ENCODE data around the gene IL6R. TPM values are rescaled to one million over a fixed set of nuclear protein-coding genes. Genes with fewer than 3 reads are reported as not detected.

IL6R gene
- total and polyA plus RNA-seq, 2 experiments from 2014 or later = 35.1 to 38.5 TPM

DNA sequence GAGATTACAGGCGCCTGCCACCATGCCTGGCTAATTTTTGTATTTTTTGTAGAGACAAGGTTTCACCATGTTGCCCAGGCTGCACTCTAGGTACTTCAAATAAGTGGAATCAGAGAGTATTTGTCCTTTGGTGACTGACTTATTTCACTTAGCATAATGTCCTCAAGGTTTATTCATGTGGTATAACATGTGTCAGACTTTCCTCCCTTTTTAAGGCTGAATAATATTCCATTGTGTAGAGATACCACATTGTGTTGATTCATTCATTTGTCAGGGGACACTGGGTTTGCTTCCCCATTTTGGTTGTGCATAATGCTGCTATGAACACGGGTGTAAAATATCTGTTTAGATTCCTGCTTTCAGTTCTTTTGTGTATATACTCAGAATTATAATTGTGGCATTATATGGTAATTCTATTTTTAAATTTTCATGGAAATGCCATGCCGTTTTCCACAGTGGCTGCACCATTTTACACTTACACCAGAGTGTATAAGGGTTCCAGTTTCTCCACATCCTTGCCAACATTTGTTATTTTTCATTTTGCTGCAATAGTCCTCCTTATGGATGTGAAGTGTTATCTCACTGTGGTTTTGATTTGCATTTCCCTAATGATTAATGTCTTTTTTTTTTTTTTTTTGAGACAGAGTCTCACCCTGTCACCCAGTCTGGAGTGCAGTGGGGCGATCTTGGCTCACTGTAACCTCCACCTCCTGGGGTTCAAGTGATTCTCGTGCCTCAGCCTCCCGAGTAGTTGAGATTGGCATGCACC is 35.1 kb downstream of the IL6R start:
- Histone ChIP-seq H3K36me3 (replicated peaks; ENCODE audit: insufficient read depth, low read depth) (no peaks in the 10 kb centered on the region), H3K27ac (peak overlapping the region; percentile 74)
- TF ChIP-seq EZH2 (IDR thresholded peaks at IDR 0.05; ENCODE audit: borderline replicate concordance) (no peak), EZH2phosphoT487 (IDR thresholded peaks at IDR 0.05; ENCODE audit: low read depth, severe bottlenecking, unreplicated experiment) (no peak)
- TF ChIP-seq, protein P1, sequence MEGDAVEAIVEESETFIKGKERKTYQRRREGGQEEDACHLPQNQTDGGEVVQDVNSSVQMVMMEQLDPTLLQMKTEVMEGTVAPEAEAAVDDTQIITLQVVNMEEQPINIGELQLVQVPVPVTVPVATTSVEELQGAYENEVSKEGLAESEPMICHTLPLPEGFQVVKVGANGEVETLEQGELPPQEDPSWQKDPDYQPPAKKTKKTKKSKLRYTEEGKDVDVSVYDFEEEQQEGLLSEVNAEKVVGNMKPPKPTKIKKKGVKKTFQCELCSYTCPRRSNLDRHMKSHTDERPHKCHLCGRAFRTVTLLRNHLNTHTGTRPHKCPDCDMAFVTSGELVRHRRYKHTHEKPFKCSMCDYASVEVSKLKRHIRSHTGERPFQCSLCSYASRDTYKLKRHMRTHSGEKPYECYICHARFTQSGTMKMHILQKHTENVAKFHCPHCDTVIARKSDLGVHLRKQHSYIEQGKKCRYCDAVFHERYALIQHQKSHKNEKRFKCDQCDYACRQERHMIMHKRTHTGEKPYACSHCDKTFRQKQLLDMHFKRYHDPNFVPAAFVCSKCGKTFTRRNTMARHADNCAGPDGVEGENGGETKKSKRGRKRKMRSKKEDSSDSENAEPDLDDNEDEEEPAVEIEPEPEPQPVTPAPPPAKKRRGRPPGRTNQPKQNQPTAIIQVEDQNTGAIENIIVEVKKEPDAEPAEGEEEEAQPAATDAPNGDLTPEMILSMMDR (IDR thresholded peaks at IDR 0.05; ENCODE audit: poor library complexity) = no peak

DNA sequence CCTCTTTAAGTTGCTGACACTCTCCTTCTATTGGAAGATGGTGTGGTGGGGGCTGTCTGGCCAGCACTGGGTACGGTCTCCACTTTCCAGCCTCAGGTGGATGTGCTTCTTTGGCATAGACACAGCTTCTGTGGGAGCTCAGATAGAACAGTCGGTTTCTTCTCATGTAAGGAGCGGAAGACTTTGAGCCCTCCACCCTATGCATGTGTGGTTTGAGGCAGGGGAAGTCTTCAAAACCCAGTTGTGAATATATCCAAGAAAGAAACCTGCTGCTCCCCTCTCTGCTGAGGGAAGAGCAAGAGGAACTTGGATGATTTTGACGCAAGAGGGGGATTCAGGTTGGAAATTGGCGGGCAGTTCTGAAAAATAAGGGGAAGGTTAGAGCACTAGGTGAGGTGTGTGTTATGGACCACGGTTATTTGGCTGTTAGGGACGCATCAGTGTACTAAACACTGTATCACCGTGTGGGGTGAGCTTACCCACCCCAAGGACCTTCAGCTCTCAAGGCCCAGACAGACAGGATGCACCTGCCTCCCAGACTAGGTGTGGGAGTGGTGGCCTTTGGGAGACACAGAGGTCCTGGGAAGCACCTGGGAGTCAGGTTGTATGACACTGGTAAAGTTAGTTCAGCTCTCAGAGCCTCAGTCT is 36.2 kb downstream of the IL6R start:
- no peaks in the 10 kb centered on the region for H3K9me3 ChIP-seq (ENCODE audit: low read depth)
- no peaks in the 10 kb centered on the region for H3K27me3 ChIP-seq
- no peaks in the 10 kb centered on the region for H4K20me1 ChIP-seq (ENCODE audit: insufficient read depth, poor library complexity, severe bottlenecking)
- no peak overlapping the region for H2AFZ ChIP-seq
- no peak overlapping the region for H3K4me3 ChIP-seq
- no peak overlapping the region for H3K4me2 ChIP-seq
- 78% methylated on average over 8 of the region's 8 CpGs for WGBS (ENCODE audit: low lambda C conversion rate, missing lambda C conversion rate)
- H3K9me2 ChIP-seq (replicated peaks; ENCODE audit: insufficient read depth) = no peaks in the 10 kb centered on the region
- no peaks in the 10 kb centered on the region for H3K79me2 ChIP-seq
- TF ChIP-seq EZH2phosphoT487 (IDR thresholded peaks at IDR 0.05; ENCODE audit: low read depth, severe bottlenecking, unreplicated experiment) = no peak
- TF ChIP-seq, protein P1 (IDR thresholded peaks at IDR 0.05; ENCODE audit: poor library complexity) = no peak
- no peak for TF ChIP-seq EZH2 (IDR thresholded peaks at IDR 0.05; ENCODE audit: borderline replicate concordance)
- DNase-seq (ENCODE audit: low spot score) = no peak
- H3K36me3 ChIP-seq (replicated peaks; ENCODE audit: insufficient read depth, low read depth) = no peaks in the 10 kb centered on the region
- H3K27ac ChIP-seq = no peak overlapping the region
- peaks cover 6% of the 10 kb centered on the region for H3K4me1 ChIP-seq (ENCODE audit: insufficient read depth)

More for the DNA sequence above, 35.1 kb downstream of the IL6R start:
- no peaks in the 10 kb centered on the region for H3K9me2 ChIP-seq (replicated peaks; ENCODE audit: insufficient read depth)
- H3K4me1 ChIP-seq (ENCODE audit: insufficient read depth) = peaks cover 6% of the 10 kb centered on the region
- WGBS (ENCODE audit: low lambda C conversion rate, missing lambda C conversion rate) = 93% methylated on average over 6 of the region's 6 CpGs
- no peaks in the 10 kb centered on the region for H4K20me1 ChIP-seq (ENCODE audit: insufficient read depth, poor library complexity, severe bottlenecking)
- H3K9me3 ChIP-seq (ENCODE audit: low read depth) = no peaks in the 10 kb centered on the region
- no peak overlapping the region for H2AFZ ChIP-seq
- no peaks in the 10 kb centered on the region for H3K79me2 ChIP-seq
- H3K4me2 ChIP-seq = peak overlapping the region; percentile 35
- DNase-seq (ENCODE audit: low spot score) = no peak
- no peak overlapping the region for H3K4me3 ChIP-seq
- H3K27me3 ChIP-seq = no peaks in the 10 kb centered on the region

DNA sequence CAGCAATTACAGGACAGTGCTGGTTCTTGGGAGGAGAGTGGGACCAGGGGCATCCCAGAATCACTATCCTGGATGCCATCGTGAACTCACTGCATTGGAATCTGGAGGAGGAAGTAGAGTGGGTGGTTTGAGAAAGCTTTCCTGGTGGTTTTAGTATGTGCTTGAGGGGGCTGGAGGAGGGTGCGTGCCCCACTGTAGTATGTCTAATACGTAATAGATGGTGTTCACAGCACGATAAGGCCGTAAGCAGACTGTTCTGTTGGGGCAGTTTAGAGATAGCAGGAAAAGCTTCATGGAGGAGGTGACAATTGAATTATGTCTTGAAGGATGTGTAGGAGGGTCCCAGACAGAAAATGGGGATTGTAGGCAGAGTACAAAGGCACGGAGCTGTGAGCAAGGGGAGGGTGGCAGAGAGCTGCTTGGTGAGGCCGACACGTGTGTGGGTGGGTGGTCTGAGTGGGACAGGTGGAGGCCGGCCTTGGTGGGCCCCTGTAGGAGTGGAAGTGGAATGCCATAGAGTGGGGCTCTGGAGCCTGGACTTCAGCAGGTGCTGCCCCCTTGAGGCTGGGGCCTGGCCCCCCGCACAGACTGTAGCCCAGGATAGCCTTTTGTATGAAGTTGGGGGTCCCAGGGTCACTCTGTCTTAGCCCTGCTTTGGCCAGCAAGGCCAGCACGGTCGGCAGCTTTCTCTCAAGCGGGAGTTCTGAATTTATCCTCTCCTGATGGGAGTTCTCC is 37.0 kb downstream of the IL6R start:
- 77% methylated on average over 13 of the region's 13 CpGs for WGBS (ENCODE audit: low lambda C conversion rate, missing lambda C conversion rate)
- no peaks in the 10 kb centered on the region for H3K27me3 ChIP-seq
- H3K27ac ChIP-seq = no peak overlapping the region
- H3K79me2 ChIP-seq = no peaks in the 10 kb centered on the region
- H3K4me3 ChIP-seq = no peak overlapping the region
- H3K4me1 ChIP-seq (ENCODE audit: insufficient read depth) = peaks cover 6% of the 10 kb centered on the region
- no peaks in the 10 kb centered on the region for H4K20me1 ChIP-seq (ENCODE audit: insufficient read depth, poor library complexity, severe bottlenecking)
- no peak overlapping the region for H3K4me2 ChIP-seq
- no peaks in the 10 kb centered on the region for H3K9me3 ChIP-seq (ENCODE audit: low read depth)
- no peak for DNase-seq (ENCODE audit: low spot score)
- H3K9me2 ChIP-seq (replicated peaks; ENCODE audit: insufficient read depth) = no peaks in the 10 kb centered on the region
- H3K36me3 ChIP-seq (replicated peaks; ENCODE audit: insufficient read depth, low read depth) = no peaks in the 10 kb centered on the region
- TF ChIP-seq, protein P1 (IDR thresholded peaks at IDR 0.05; ENCODE audit: poor library complexity) = peak; percentile 18
- TF ChIP-seq EZH2 (IDR thresholded peaks at IDR 0.05; ENCODE audit: borderline replicate concordance) (no peak), EZH2phosphoT487 (IDR thresholded peaks at IDR 0.05; ENCODE audit: low read depth, severe bottlenecking, unreplicated experiment) (no peak)
- H2AFZ ChIP-seq = no peak overlapping the region
